Ishikawa (cell line): ENCODE results near the gene SHB.

ENCODE experiments used
- CEBPB ChIP-seq: IDR thresholded peaks from 2 replicates; pipeline ENCODE4 v1.6.1; 2012
- CREB1 ChIP-seq: IDR thresholded peaks from 2 replicates; pipeline ENCODE4 v1.6.1; 2012; ENCODE audit warnings: low read depth
- EGR1 ChIP-seq: IDR thresholded peaks from 2 replicates; pipeline ENCODE4 v1.6.1; 2012
- EP300 ChIP-seq: IDR thresholded peaks from 2 replicates; pipeline ENCODE4 v1.6.1; 2012; ENCODE audit warnings: borderline replicate concordance
- FOXM1 ChIP-seq: IDR thresholded peaks from 2 replicates; pipeline ENCODE4 v1.6.1; 2012; ENCODE audit warnings: low read depth, borderline replicate concordance
- MAX ChIP-seq: IDR thresholded peaks from 2 replicates; pipeline ENCODE4 v1.6.1; 2012
- NFIC ChIP-seq: IDR thresholded peaks from 2 replicates; pipeline ENCODE4 v1.6.1; 2012
- RAD21 ChIP-seq: IDR thresholded peaks from 2 replicates; pipeline ENCODE4 v1.6.1; 2012; ENCODE audit warnings: low read depth
- REST ChIP-seq: IDR thresholded peaks from 2 replicates; pipeline ENCODE4 v1.6.1; 2012; ENCODE audit warnings: low read depth, mild to moderate bottlenecking
- TAF1 ChIP-seq: IDR thresholded peaks from 2 replicates; pipeline ENCODE4 v1.6.1; 2012; ENCODE audit warnings: low read depth, mild to moderate bottlenecking
- TEAD4 ChIP-seq: IDR thresholded peaks from 2 replicates; pipeline ENCODE4 v1.6.1; 2012
- USF1 ChIP-seq: IDR thresholded peaks from 2 replicates; pipeline ENCODE4 v1.6.1; 2012
- YY1 ChIP-seq: IDR thresholded peaks from 2 replicates; pipeline ENCODE4 v1.6.1; 2012; ENCODE audit warnings: low read depth
- ZBTB7A ChIP-seq: IDR thresholded peaks from 2 replicates; pipeline ENCODE4 v1.6.1; 2012; ENCODE audit warnings: low read depth

DNA sequence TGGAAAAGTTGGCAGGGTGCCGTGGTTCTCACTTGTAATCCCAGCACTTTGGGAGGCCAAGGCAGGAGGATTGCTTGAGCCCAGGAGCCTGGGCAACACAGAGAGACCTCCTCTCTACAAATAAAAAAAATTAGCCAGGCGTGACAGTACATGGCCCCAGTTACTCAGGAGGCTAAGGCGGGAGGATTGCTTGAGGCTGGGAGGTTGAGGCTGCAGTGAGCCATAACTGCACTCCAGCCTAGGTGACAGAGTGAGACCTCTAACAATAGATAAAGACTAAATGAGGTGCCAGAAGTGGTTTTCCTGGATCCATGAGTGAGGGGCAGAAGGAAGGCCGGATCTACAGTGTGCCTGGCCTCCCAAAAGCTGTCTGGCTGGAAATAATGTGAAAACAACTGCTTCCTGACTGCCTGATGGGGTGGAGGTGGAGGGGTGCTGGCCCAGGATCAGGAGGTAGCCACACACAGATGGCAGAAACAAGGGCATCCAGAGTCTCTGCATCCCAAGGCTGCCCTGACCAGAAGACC, 4.1 kb downstream of the SHB start:
- no peak for TF ChIP-seq EP300
- TF ChIP-seq TAF1: no peak
- TF ChIP-seq CREB1: no peak
- no peak for TF ChIP-seq ZBTB7A
- no peak for TF ChIP-seq REST
- no peak for TF ChIP-seq MAX
- no peak for TF ChIP-seq YY1
- TF ChIP-seq RAD21: no peak
- no peak for TF ChIP-seq CEBPB
- no peak for TF ChIP-seq TEAD4
- no peak for TF ChIP-seq NFIC
- no peak for TF ChIP-seq EGR1
- TF ChIP-seq FOXM1: no peak
- TF ChIP-seq USF1: no peak
